HG03135 (cell line): ENCODE data around the gene ELMO1.
"Not testable (repeated sequence)": the region's sequence is repeated elsewhere in the genome, so short reads cannot be mapped to it uniquely, and the experiment has no call there.

Source experiments
- ATAC-seq: cut with Tn5 transposase; IDR thresholded peaks from one replicate; pipeline ENCODE4 v1.9.1; 2021; ENCODE audit warnings: mild to moderate bottlenecking, moderate library complexity; ENCODE audit not compliant: unreplicated experiment

The ELMO1 gene

DNA sequence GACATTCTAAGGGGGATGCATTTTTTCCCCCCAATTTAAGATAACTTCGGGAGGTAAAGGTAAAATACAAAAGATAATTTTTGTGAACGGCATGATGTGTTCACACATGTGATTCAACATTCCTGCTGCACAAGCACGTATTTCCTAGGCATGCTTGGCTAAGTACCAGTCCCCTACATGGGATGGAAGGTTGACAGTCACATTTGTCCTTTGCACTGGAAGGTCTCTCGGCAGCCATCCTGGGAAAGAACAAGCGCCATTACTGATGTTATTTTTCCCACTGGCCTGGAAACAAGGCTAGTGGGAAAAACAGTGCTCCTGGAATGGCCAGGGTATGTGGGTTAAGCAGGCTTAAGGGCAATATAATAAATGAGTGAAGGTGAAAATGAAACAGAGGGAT, 448.2 kb downstream of the ELMO1 start:
- ATAC-seq: no peak

DNA sequence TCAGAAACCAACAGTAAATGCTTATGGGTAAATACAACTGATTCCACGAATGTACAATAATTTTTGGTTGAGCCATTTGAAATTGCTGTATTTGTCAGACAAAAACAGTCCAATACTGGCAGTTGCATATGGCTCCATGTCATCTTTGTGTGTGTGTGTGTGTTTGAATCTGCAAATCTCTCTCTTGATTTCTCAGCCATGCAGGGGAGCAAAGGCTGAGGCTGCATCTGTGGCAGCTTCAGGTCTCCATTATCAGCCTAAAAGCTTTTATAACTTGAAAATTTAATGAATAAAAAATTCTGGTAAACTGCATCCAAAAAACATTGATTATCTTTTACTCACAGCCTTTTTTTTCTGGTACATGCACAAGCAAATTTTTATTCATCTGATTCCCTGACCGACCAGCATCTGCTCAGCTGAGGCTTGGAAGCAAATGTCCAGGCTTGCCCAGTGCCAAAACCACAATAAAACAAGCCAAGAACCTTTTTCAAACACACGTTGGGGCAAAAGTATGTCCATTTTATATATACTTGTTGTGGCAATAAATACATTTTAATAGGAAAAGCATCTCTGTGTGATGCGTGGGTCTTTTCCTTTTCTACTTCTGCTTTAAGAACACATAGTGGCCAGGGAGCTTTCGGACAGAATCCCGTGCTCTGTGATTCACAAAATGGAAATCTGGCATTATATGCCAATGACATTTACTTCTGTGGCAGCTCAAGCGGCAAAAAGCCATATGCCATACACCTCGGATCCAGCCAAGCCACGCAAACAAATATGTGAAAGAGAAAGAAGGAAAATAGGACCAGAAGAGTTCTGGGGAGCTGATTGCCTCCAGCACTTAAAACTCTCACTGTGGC, 448.8 kb downstream of the ELMO1 start:
- ATAC-seq: no peak

- no peak for ATAC-seq
Measured at GRCh38 chr7:36995776-36996175, 452.9 kb downstream of the ELMO1 start.

- ATAC-seq: no peak
Measured at GRCh38 chr7:36994456-36995112, 454.1 kb downstream of the ELMO1 start.

DNA sequence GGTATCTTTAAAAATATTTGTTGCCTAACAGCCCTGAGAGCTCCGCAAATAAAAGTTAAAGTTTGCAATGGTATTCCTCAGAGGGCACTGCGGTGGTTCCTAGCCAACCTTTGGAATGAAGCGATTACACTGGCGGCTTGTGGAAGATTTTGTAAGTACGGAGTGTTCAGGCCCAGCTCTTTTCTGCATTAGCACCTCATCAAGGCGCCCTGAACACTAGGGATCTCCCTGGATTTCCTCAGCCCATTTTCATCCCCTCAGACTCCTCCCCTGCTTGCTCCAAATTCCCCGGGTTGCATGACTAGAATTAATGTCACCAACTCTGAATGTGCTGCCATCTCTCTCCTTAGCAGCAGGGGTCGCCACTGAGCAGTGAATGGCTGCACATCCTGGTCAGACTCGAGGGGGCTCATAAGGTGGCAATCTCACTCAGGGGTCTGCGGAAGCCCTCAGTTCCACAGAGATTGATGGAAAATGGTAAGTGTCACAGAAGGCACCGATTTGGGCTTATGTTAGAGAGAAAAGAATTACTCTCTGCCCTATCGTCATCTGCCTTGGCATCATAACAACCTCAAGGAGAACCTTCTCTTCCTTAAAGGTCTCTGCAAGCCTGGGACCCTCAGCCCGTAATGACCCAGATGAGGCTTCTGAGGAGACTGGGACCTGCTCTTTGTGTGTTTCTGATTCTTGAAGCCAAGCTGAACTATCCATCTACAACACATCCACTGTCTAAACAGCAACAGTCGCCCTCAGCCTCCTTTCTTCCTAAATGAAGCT, 461.5 kb downstream of the ELMO1 start:
- no peak for ATAC-seq

- no peak for ATAC-seq
Measured at GRCh38 chr7:36986511-36986933, 462.1 kb downstream of the ELMO1 start.

DNA sequence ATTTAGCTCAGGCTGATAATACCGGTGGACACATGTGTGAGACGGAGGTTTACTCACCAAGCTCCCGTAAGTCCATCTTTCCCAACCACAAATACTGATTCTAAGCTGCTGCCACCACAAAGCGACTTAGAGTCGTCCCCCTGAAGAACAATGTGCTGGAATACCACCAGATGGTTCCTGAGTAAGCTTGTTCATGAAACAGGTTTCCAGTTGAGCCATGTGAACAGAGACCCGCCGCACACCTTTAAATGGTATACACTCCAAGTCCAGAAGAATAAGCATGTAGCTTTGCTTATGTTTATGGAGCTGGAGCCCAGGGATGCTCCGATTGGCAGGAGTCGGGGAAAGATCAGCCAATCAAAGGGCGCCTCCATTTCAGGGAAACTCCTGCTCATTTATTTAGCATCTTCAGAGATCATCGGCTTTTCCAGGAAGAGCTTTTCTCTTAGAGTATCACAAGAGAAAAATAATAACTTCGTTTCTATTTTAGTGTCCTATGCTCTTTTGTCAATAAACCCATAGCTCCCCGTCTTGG, 462.7 kb downstream of the ELMO1 start:
- ATAC-seq: no peak

GRCh38 chr7:36985316-36985715, 463.3 kb downstream of the ELMO1 start:
- no peak for ATAC-seq

GRCh38 chr7:36984710-36985312, 463.9 kb downstream of the ELMO1 start:
- ATAC-seq: no peak

DNA sequence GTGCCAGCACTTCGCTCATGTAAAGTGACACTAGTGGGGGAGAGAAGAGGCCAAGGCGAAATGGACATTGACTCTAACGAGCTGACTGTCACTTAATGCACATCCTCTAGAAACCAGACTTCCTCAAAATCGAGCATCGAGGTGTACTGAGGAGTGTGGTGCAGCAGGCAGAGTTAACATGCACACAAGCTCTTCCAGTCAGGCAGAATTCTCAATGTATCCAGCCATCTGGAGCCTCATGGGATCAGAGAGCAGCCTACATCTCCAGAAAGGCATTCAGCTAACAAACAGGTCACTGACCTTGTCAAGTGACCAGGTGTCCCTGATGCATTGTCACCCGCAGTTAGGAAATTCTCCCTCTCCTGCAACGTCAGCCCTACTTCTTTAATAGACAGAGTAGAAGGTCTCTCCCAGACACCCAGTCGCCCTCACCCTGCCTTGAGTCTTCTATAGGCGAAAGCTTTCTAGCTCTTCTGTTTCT, 464.6 kb downstream of the ELMO1 start:
- no peak for ATAC-seq

DNA sequence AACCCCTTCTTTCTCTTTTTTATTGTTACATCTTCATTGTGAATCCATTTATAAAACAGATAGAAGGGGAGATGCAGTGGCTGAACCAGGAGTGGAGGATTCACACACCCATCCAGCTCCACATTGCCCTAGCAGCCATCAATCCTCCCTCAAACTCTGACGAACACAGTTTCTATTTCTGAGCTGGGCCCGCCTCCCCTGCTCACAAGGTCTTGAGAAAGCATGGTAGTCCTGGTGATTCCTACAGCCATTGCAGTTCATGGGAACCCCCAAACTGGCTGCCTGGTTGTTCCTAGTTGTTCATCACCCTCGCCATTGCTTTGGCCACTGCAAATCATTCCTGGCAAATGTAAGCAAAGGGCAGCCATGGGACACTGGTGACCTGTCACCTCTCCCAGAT, 465.9 kb downstream of the ELMO1 start:
- ATAC-seq: no peak

GRCh38 chr7:36979810-36980248, 468.8 kb downstream of the ELMO1 start:
- ATAC-seq: no peak

GRCh38 chr7:36978461-36978860, 470.2 kb downstream of the ELMO1 start:
- ATAC-seq: no peak

- no peak for ATAC-seq
Measured at GRCh38 chr7:36977878-36978277, 470.8 kb downstream of the ELMO1 start.

- not testable (repeated sequence) for ATAC-seq
Measured at GRCh38 chr7:36973534-36973933, 475.1 kb downstream of the ELMO1 start.

GRCh38 chr7:36972140-36972518, 476.5 kb downstream of the ELMO1 start:
- no peak for ATAC-seq

- no peak for ATAC-seq
Measured at GRCh38 chr7:36971515-36972139, 477.0 kb downstream of the ELMO1 start.

- ATAC-seq: no peak
Measured at GRCh38 chr7:36970551-36971514, 477.8 kb downstream of the ELMO1 start.

DNA sequence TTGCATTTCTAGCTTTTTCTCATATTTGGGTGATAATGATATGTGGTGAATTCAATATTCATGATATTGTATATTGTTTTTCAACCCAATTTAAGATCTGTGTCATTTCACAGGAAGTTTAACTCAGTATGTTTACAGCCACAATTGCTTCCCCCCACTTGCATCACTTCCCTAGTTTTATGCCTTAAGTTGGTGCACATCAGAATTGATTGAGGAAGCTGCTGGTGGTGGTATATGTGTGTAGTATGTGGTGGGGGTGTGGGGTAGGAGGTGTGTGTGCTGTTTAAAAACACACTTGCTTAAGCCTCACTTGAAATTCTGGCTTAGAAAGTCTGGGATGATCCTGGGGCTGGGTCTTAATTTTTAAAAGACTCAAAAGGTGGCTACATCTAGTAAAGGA, 479.3 kb downstream of the ELMO1 start:
- no peak for ATAC-seq
